ENCODE results near the gene ARHGAP22. TPM values are rescaled to one million over a fixed set of nuclear protein-coding genes. Genes with fewer than 3 reads are reported as not detected.

ARHGAP22 gene
- total RNA-seq, 1 donor from 2014 or later = 2.0 TPM

- Histone ChIP-seq H3K36me3 (peaks cover 3 to 6% of the 10 kb centered on the region in 2 donors), H3K4me1 (no peaks in the 10 kb centered on the region), H3K4me3 (no peak overlapping the region), H3K27ac (no peak overlapping the region), H3K9me3 (no peaks in the 10 kb centered on the region), H3K27me3 (no peaks in the 10 kb centered on the region)
- intact Hi-C loops (cut with DNase I) = no loop called here
- DNase-seq (ENCODE audit: low spot score in 2 of 2) = no peak
- TF ChIP-seq CTCF (IDR thresholded peaks at IDR 0.05) = no peak
These were observed 162.6 kb downstream of the ARHGAP22 start for GRCh38 chr10:48442090-48442808.

GRCh38 chr10:48440771-48441170 lies 164.1 kb downstream of the ARHGAP22 start:
- Histone ChIP-seq H3K36me3 (peaks cover 4 to 9% of the 10 kb centered on the region in 2 donors), H3K9me3 (no peaks in the 10 kb centered on the region), H3K27me3 (no peaks in the 10 kb centered on the region), H3K4me1 (no peaks in the 10 kb centered on the region), H3K4me3 (no peak overlapping the region), H3K27ac (no peak overlapping the region)
- DNase-seq (ENCODE audit: low spot score in 2 of 2) = no peak
- no peak for TF ChIP-seq CTCF (IDR thresholded peaks at IDR 0.05)
- intact Hi-C loops (cut with DNase I) = no loop called here

GRCh38 chr10:48439581-48440041 lies 165.3 kb downstream of the ARHGAP22 start:
- no peak for DNase-seq (ENCODE audit: low spot score in 2 of 2)
- Histone ChIP-seq H3K27ac (no peak overlapping the region), H3K4me1 (no peaks in the 10 kb centered on the region), H3K9me3 (no peaks in the 10 kb centered on the region), H3K4me3 (no peak overlapping the region), H3K27me3 (no peaks in the 10 kb centered on the region), H3K36me3 (peaks cover 2 to 21% of the 10 kb centered on the region in 2 donors)
- no peak for TF ChIP-seq CTCF (IDR thresholded peaks at IDR 0.05)
- intact Hi-C loops (cut with DNase I) = no loop called here

- Histone ChIP-seq H3K36me3 (peaks cover 2 to 22% of the 10 kb centered on the region in 2 donors), H3K9me3 (no peaks in the 10 kb centered on the region), H3K27me3 (no peaks in the 10 kb centered on the region), H3K4me3 (no peak overlapping the region), H3K4me1 (no peaks in the 10 kb centered on the region), H3K27ac (no peak overlapping the region)
- DNase-seq (ENCODE audit: low spot score in 2 of 2) = no peak
- no peak for TF ChIP-seq CTCF (IDR thresholded peaks at IDR 0.05)
- intact Hi-C loops (cut with DNase I) = no loop called here
These were observed 165.8 kb downstream of the ARHGAP22 start for GRCh38 chr10:48439031-48439430.

- intact Hi-C loops (cut with DNase I) = no loop called here
- no peak for TF ChIP-seq CTCF (IDR thresholded peaks at IDR 0.05)
- no peaks in the 10 kb centered on the region for H3K4me1 ChIP-seq
These were observed 167.3 kb downstream of the ARHGAP22 start for GRCh38 chr10:48437546-48437945.

More at GRCh38 chr10:48437546-48437945, 167.3 kb downstream of the ARHGAP22 start:
- H3K4me3 ChIP-seq = no peak overlapping the region
- H3K27ac ChIP-seq = no peak overlapping the region
- no peaks in the 10 kb centered on the region for H3K27me3 ChIP-seq
- peaks cover 2 to 22% of the 10 kb centered on the region in 2 donors for H3K36me3 ChIP-seq
- DNase-seq (ENCODE audit: low spot score in 2 of 2) = no peak
- no peaks in the 10 kb centered on the region for H3K9me3 ChIP-seq

Data from ascending aorta (tissue), 2 donors.